ENCODE results near the gene MZT1. TPM values are rescaled to one million over a fixed set of nuclear protein-coding genes. Genes with fewer than 3 reads are reported as not detected.

Gene MZT1
- total RNA-seq = 5.1 and 12.9 TPM in 2 replicates

GRCh38 chr13:72727417-72728289 is at the start of gene MZT1, which contains the start of gene BORA:
TSS of gene MZT1 (minus strand) at chr13:72727629. CDS start at chr13:72727602, 27 bp downstream.
TSS of gene BORA (plus strand) at chr13:72727923. CDS start at chr13:72728941, 1,018 bp downstream.

Other genes with a start within 250 kb of the MZT1 start
- gene BORA, start 294 bp upstream of the MZT1 start, total RNA-seq = 2.3 and 11.8 TPM in 2 replicates
- gene DIS3, start 54.3 kb upstream of the MZT1 start, total RNA-seq = 33.7 and 47.4 TPM in 2 replicates
- gene PIBF1, start 54.5 kb upstream of the MZT1 start, total RNA-seq = 22.2 and 28.5 TPM in 2 replicates

All from smooth muscle cell of trachea (primary cell).